Globus pallidus (tissue), 1 donor: ENCODE results near the gene PATL1.
"Not testable (repeated sequence)": the region's sequence is repeated elsewhere in the genome, so short reads cannot be mapped to it uniquely, and the experiment has no call there.

ENCODE experiments used
- DNase-seq: peaks from one replicate; pipeline ENCODE4 v3.0.0-alpha.2; 2015; ENCODE audit warnings: low spot score

PATL1 gene

GRCh38 chr11:59673291-59673690, 4.5 kb upstream of the PATL1 start:
- no peak for DNase-seq

- DNase-seq: no peak
Measured at GRCh38 chr11:59671471-59671870, 2.6 kb upstream of the PATL1 start.

DNA sequence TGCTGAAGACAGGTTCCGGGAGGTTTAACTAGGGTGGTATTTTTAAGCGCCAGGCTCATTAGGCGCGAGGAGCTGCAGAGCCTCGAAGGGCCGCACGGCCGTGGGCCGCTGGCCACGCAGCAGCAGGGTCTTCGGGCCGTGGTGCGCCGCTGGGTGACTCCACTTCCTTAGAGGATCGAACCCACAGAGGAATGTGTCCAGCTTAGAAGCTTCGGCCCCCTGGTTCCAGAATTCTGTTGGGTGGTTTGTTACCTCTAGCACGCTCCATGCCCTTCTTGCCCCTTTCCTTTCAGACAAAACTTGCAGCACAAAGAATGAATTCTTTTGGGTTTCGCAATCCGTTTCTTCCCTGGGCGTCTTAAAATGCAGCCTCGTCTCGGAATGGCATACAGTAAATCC, 773 bp upstream of the PATL1 start:
- peak; percentile 70 for DNase-seq

GRCh38 chr11:59668188-59668949, 468 bp downstream of the PATL1 start:
- peak; percentile 40 for DNase-seq

DNA sequence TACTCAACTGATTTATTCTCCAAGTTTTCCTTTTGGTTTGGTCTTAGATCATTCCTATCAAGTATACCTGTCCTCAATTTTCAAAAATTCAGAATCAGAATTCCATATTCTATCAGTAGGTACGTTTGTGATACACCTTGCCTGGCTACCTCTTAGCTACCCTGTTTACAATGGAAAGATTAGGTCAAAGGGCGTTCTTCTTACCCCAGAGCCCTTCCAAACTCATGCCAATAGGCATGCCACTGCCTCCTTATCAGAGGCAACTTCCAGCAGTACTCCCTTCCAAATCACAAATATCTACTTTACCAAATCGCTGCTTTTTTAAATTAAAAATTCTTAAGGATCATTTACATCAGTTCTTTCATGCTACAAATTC, 1.0 kb downstream of the PATL1 start:
- no peak for DNase-seq

GRCh38 chr11:59666969-59667368, 1.9 kb downstream of the PATL1 start:
- DNase-seq: no peak

DNA sequence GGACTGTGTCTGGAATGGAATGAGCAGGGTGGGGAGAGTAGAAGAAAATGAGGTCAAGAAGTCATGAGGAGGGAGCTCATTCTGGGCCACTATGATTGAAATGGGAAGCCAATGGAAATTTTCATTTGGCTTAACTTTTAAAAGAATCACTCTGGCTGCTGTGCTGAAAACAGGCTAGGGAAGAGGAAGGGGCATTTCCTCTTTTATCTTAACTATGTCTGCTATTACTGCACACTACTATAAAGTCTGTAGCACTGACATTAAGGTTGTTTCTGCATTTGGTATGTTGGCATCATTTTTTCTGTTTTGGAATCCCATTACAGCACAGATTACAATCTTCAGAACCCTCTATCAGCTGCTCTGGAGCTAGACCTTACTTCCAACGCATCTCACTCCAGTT, 8.2 kb downstream of the PATL1 start:
- no peak for DNase-seq

DNA sequence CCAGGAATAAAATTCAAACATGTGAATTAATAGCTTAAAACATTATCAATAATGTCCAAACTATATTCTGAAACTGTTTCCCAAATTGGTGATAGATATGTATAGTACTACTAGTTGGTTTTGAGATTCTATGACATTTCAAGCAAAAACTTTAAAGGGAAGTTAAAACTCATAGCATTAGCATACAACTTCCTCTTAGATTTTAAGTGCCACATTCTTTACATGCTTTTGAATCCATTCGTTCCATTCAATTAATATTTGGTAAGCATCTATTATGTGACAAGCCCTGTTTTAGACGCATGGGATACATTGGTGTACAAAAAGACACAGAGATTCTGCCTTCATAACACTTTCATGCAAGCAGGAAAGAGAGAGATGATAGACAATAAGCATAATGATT, 8.9 kb downstream of the PATL1 start:
- no peak for DNase-seq

DNA sequence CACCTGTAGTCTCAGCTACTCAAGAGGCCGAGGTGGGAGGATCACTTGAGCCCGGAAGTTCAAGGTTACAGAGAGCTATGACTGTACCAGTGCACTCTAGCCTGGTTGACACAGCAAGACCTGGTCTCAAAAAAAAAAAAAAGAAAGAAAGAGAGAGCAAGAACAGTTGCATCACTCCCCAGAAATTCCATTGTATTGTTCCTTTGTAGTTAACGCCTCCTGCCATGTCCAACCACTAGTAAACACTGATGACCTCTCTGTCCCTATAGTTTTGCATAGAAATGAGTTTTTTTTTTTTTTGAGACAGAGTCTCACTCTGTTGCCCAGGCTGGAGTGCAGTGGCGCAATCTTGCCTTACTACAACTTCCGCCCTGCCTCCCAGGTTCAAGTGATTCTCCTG, 10.8 kb downstream of the PATL1 start:
- DNase-seq: no peak

DNA sequence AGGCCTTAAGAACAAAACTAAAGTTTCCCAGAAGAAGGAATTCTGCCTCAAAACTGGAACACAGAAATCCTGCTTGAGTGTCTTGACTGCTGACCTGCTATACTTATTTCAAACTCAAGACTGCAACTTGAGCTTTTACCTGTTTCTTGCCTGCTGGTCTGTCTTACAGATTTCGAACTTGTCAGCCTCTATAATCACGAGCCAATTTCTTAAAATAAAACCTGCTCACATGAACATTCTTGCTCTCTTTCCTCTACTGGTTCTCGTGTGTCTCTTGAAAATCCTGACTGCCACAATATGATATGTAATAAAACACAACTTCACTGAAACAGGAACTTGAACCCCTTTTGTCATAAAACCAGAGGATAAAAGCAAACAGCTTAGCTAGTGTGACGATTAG, 13.9 kb downstream of the PATL1 start:
- no peak for DNase-seq

DNA sequence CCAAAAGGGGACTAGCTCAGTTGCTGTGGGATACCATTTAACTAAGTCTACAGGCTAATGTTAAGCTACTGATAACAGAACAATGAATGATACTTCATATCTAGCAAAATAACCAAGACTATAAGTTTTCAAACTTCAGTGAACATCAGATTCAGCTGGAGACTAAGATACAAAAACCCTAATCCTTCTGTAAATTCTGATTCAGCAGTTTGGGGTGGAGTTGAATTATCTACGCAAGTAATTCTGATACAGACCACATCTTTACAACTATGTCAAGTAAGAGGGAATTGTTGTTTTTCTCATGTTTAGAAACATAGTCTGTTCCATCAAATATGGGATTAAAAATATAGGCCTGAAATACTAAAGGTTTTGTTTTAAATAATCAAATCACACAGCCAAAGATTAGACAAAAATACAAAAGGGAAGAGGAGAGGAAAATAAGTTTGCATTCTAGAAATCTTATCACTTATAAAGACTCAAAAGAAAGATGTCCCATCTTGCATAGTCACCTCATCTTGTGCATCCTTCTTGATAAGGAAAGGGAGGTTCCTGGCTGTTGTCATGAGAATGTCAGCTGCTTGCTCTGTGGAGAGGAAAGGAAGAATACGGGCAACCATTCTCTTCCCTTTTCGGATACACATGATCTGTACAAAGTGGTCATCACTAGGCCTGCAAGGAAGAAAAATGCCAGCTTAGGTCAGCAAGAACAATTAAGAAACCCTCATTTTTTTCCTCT, 21.4 kb downstream of the PATL1 start:
- DNase-seq: no peak

DNA sequence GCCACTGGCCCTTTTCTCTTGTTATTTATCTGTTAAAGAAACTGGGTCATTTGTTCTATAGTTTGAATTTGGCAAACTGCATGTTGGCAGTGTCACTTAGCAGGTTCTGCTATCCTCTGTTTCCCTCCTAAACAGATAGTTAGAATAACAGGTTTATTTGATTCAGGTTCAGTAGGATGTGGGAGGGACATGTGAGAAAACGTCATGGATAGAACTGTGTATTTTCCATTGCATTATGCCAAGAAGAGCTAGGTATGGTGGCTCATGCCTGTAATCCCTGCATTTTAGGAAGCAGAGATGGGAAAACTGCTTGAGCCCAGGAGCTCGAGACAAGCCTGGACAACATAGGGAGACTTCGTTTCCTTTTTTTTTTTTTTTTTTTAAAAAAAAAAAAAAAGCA, 24.3 kb downstream of the PATL1 start:
- DNase-seq: no peak

- DNase-seq: no peak
Measured at GRCh38 chr11:59643390-59643789, 25.4 kb downstream of the PATL1 start.

- DNase-seq: no peak
Measured at GRCh38 chr11:59641156-59641555, 27.7 kb downstream of the PATL1 start.

DNA sequence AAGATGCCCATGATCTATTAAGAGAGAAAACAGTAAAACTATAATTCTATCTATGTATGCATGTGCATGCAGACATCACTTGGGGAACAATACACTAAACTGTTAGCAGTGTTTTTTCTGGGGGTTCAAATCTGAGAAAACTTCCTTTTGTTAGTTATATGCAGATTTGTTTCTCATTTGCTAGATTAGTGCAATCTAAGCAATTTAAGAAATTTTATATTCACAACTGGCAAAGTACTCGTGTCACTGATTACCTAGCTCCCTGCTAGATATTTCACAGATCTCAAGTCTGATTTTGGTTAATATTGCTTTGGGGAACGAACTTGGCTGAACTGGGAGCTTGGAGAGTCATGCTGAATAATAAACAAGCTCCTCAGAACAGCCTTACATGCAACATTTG, 38.3 kb downstream of the PATL1 start:
- DNase-seq: no peak

GRCh38 chr11:59629996-59630395, 38.8 kb downstream of the PATL1 start:
- DNase-seq: no peak

- DNase-seq: not testable (repeated sequence)
Measured at GRCh38 chr11:59626969-59627368, 41.9 kb downstream of the PATL1 start.

DNA sequence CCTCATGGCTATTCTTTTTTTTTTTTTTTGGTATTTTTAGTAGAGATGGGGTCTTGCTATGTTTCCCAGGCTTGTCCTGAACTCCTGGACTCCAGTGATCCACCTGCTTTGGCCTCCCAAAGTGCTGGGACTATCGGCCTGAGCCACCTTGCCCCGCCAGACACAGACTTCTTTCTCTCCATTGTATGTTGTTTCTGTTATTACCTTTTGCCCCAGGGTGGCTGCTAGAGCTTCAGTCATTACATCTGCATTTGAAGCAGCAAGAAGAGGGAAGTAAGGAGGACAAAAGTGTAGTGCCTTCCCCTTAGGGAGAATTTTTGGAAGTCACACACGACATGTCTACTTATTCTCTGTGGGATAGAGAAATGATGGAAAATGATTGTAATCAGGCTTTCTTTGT, 43.1 kb downstream of the PATL1 start:
- DNase-seq: no peak

DNA sequence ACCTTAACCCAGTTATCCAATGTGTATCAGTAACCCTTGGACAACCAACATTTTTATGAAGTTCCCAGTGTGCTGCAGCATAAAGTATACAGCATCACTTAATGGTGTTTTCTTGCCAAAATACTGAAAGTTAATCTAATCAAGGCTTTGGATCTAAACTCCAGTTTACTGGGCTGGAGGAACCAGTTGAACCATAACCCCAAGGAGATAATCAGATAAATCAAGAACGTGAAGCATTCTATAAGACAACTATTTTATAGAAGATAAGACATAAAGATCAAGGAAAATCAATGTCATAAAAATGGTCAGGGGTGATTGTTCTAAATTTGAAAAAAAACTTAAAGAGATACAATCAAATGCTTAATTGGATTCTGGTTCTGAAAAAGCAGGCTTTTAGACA, 51.0 kb downstream of the PATL1 start:
- no peak for DNase-seq

- DNase-seq: no peak
Measured at GRCh38 chr11:59616396-59616982, 52.3 kb downstream of the PATL1 start.

GRCh38 chr11:59615637-59616395, 53.0 kb downstream of the PATL1 start, which contains the start of gene OSBP:
OSBP (minus strand) TSS chr11:59615774; CDS start chr11:59615664, 110 bp downstream.
- DNase-seq: peak; percentile 100

DNA sequence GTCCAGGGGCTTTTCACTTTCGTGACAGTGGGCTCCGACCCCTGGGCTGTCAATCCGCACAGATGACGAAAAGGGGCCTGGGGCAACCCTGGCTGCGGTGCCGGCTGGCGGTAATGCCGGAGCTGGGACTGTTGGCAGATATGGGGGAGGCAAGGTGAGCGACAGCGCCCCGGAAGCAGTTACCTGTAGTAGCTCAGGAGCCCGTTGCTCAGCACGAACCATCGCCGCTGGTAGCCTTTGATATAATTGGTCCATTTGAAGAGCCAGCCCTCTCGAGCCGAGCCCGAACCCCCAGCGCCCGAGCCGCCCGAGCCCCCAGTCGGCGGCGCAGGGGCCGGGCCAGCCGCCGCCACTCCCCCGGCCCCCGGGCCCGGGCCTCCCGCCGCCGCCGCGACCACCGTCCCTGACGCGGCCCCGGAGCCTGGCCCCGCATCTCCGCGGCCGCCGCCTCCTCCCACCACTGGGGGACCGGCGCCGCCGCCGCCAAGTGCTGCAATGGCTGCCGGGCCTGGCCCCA, 53.7 kb downstream of the PATL1 start:
- peak; percentile 14 for DNase-seq
